Fibroblast of skin of back (primary cell): ENCODE measurements around the gene CERS1.
A peak's percentile ranks its signal among the peaks of the same experiment; 100 is the strongest.
"Not testable (repeated sequence)": the region's sequence is repeated elsewhere in the genome, so short reads cannot be mapped to it uniquely, and the experiment has no call there.

ENCODE experiments used
- DNase-seq: peaks from one replicate; pipeline ENCODE4 v3.0.0-alpha.2; 2013

The CERS1 gene

DNA sequence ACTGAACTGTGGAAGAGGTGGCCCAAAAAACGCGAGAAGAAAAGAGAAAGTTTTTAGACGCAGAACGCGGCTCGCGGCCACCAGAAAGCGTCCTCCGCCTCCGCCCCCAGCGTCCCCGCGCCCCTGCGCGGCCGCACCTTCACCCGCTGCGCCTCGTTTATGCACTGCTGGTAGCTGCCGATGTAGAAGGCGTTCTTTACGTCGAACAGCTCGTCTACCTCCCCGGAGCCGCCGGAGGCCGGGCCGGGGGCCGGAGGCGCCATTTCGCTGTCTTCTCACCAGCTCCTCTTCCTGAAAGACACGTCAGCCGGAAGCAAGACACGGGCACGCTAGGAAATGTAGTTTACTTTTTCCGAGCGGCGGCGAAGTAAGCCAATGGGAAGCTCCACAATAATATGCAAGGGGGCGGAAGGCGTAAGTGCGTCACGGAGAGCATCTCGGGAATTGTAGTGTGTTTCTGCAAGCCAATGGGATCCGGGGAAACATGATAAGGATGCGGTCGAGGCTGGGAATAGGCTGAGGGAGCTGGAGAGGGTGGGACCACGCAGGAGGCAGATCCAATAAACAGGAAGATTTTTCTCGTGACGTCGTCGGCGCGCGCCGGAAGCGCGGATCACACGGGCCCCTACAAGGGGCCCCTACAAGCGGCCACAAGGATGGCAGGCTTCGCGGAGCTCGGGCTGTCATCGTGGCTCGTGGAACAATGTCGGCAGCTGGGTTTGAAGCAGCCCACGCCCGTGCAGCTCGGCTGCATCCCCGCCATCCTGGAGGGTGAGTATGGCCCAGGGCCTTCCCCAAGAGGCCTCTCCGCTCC is 23.3 kb upstream of the CERS1 start, which contains the start of the genes COPE and DDX49:
COPE (minus strand) TSS at position 302 of the 814 bp plus-strand sequence; CDS start at position 263, 39 bp downstream.
DDX49 (plus strand) TSS at position 630 of the 814 bp plus-strand sequence; CDS start at position 657, 27 bp downstream.
- peak; percentile 100 for DNase-seq

DNA sequence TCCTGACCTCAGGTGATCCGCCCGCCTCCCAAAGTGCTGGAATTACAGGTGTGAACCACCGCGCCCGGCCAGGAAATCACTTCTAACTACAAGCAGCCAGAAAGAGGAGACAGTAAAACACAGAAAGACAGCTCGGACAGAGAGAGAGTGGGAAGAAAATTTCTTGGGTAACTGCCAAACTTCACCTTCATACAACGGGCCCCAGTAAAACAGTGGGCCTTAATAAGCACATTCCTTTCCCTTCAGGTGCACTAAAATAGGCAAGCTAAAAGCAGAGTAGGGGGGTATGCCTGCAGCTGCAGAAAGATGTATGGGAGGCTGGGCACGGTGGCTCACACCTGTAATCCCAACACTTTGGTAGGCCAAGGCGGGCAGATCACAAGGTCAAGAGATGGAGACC is 21.6 kb upstream of the CERS1 start:
- DNase-seq: not testable (repeated sequence)

DNA sequence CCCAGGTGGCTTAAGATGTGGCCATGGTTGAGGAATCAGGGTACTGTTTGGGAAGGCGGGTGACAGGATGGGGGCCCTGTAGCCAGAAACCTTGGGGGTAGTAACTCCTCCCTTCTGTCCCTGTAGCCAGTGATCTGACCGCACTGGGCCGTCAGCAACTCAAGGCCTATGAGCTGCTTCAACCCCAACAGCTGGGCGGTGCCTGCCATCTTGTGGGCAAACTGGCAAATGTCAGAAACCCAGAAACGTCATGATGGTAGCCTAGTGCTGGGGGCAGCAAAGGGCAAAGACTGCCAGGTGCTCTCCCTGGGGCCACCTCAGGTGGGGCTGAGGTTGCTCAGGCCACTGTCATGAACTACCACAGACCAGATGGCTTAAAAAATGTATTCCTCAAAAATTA is 19.7 kb upstream of the CERS1 start:
- peak; percentile 20 for DNase-seq

DNA sequence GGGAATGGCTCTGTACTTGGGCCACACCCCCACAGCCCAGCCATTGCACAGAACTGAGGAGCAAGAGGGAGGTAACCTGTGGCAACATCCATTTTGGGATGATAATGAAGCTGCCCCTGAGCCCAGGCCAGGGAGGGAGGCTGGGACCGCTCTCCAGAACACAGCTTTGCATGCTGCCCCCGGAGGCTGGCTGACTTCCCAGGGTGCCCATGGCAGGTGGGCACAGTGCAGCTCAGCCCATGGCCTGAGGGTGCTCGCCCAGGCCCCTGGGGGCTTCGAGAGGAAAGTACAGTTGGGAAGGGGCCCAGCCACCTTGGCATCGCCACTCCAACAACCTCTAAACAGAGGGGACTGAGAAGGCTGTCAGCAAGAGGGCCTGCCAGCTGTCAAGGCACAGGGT is 17.5 kb upstream of the CERS1 start:
- no peak for DNase-seq

DNA sequence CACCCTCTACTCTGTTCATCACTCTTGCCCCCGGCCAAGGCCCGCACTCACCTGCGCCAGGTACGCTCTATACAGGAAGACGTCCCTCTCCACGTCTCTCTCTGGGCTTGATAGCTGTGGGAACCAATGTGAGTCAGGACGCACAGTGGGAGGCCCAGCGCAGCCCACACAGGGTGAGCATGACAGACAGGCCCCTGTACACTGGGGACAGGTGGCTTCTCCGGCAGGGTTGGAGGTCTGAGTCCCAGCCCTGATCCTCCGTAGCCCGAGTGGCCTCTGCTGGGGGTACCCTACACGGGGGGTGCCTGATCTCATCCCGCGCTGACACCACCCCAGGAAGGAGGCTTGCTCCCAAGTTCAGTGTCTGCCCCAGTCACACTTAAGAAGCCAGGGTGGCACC is 17.0 kb upstream of the CERS1 start:
- no peak for DNase-seq

DNA sequence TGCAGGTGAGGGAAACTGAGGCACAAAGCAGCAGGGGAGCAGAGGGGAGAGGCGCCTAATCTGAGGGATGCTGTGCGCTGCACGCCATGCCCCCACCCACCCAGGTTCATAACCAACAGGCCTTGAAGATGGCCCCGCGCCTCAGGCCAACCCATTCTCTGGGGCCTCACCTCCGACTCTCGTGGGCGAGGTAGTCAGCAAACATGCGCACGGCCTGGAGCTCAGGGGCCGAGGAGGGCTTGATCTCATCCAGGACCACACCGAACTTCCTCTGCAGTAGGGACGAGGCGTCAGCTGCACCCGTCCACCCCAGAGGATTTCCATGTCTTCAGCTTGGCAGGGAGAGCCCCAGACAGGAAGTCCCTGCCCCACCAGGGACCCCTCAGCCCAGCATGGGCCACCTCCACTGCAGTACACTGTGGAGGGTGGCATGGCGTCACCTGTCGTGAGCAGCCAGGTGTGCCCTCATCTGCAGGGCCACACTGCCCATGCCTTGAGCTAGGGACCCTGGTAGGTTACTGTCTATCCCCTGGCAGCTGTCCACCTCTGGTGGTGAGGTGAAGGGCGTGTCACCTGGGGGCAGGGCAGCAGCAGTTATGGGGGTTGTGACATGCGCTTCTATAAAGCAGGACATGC is 15.0 kb upstream of the CERS1 start:
- no peak for DNase-seq

DNA sequence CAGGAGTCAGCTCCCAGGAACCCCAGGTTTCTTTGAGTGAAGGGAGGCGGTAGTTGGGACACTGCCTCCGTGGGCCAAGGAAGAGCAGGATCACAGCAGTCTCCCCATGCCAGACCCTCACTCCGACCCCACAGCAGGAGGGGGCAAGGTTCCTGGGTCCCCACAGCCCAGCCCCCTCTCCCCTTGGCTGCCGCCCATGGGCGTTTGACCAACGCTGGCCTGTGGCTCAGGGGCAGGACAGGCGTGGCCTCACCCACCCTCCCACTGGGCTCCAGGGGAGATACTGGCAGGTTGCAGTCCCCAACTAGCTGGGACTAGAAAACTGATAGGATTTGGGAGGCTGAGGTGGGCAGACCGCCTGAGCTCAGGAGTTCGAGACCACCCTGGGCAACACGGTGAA is 14.1 kb upstream of the CERS1 start:
- no peak for DNase-seq

DNA sequence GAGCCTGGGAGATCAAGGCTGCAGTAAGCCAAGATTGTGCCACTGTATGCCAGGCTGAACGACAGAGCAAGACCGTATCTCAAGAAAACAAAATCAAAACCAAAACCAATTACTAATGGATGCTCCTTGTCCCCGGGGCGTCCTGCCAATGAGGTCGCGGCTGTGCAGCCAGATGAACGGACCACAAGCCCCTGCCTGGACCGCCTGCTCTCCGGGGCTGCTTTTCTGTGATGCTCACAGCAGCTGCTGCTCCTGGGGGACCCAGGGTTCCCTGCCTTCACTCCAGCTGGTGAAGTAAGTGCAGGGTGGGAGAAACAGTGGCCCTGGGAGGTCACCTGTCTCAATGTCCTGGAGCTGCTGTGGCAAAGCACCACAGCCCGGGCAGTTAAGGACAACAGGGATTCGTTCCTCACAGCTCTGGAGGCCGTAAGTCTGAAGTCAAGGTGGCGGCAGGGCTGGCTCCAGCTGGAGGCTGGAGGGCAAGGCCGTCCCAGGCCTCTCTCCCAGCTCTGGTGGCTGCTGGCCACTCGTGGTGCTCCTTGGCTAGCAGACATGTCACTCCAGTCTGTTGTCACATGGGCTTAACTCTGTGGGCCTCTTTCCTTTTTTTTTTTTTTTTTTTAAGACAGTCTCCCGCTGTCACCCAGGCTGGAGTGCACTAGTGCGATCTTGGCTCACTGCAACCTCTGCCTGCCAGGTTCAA is 13.1 kb upstream of the CERS1 start:
- no peak for DNase-seq

DNA sequence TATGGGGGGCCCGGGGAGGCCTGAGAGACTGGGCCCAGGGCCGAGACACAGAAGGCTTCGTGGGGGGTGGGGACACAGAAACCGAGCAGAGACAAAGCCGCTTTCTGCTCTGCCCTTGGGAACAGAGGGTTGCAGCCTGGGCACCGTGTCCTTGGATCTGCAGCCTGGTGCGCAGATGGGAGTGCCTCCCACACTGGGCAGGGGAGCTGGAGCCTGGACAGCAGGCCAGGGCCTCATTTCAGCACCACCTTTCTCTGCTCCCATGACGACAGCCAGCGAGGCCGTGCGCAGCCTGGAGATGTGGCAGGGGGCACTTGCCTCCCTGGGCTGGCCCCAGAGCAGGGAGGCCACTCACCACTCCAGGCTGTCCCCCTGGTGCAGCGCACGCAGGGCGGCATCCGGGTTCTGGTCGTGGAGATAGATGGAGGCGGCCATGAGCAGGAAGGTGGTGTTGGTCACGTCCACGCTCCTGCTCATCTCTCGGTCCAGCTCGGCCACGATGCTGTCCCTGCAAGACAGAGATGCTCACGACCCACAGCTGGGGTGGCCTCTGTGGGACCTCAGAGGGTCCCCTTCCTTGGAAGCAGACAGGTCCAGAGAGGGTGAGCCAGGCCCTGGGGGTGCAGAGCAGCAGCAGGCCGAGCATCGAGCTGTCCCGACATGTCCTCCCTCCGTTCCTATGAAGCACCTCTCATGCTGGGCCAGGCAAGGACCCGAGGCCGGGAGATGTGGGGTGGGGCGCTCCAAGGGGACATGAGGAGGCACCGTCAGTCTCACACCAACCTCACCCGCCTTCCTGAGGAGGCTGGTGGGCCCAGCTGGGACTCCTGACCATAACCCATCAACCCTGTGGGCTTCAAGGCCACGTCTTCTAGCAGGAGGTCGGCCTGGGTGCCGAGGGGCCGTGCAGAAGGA is 10.9 kb upstream of the CERS1 start:
- no peak for DNase-seq

DNA sequence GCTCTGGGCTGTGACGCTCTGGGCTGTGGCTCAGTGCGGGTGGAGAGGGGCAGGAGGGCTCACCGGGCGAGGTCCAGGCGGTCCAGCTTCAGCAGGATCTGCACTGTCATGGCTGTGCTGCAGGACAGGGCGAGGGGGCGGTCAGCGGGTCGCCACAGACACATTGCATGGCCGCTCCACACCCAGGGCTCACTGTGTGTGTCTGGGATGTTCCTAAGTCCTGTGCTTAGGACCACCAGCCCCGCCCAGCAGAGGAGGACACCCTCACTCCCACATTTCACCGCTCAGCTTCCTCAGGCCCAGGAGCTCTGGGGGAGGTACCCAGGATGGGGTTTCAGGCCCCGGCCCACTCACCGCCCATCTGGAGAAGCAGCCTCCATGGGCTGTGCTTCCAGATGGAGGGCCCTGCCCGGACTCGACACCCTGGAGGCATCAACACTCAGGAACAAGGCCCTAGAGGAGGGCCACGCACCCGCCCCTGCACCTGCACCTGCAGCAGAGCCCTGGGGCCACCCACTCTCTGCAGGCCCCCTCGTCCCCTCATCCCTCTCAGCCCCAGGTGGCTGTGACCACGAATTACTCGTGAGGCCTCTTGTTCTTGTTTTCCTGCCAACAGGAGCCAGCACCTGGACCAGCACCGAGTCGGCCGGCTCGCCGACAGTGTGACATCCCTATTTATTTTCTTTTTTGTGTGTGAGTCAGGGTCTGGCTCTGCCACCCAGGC is 9.7 kb upstream of the CERS1 start:
- no peak for DNase-seq

DNA sequence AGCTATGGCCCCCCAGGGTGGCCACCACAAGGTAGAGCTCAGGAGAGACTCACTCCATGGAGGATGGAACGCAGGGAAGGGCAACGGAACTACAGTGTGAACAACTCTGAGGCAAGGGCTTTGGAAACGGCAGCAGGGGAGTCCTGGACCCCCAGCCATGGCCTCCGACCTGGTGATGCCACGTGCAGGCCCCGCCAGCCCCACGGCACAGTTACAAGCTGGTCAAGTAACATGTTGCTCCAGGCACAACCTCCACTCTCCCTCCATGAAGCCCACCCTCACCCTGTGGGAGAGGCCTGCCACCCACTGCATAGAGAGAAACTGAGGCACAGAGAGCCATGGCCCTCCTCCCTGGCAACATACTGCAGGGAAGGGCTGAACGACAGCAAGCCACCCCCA is 9.1 kb upstream of the CERS1 start:
- DNase-seq: no peak

DNA sequence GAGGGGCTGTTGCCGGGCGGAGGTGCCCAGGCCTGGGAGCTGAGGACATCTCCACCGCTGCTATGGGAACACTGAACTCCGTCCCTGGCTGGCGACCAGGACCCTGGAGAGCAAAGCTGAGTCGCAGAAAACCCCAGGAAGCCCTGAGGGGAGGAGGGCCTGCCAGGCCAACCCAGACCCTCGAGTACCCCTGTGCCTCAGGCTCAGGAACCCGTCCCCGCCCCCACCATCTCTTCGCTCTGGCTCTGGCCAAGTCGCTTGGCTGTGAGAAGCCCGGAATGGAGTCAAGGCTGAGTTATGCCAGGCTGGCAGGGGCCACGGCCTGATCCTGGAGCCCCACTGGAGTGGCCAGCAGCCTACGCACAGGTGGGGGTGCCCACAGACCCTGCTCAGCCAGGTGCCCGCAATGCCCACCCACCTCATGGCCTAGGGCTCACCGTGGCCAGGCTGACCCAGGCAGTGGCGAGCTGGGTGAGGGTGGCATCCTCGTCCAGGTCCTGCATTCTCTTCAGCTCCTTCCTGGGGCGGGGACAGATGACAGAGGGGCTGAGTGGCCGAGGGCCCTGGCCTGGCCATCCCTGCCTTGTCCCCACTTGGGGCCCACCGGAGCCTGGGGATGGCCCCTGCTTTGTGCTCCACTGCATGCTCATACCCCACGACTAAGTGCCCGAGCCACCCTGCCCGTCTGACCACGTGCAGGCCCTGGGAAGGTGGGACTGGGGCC is 8.5 kb upstream of the CERS1 start:
- no peak for DNase-seq

DNA sequence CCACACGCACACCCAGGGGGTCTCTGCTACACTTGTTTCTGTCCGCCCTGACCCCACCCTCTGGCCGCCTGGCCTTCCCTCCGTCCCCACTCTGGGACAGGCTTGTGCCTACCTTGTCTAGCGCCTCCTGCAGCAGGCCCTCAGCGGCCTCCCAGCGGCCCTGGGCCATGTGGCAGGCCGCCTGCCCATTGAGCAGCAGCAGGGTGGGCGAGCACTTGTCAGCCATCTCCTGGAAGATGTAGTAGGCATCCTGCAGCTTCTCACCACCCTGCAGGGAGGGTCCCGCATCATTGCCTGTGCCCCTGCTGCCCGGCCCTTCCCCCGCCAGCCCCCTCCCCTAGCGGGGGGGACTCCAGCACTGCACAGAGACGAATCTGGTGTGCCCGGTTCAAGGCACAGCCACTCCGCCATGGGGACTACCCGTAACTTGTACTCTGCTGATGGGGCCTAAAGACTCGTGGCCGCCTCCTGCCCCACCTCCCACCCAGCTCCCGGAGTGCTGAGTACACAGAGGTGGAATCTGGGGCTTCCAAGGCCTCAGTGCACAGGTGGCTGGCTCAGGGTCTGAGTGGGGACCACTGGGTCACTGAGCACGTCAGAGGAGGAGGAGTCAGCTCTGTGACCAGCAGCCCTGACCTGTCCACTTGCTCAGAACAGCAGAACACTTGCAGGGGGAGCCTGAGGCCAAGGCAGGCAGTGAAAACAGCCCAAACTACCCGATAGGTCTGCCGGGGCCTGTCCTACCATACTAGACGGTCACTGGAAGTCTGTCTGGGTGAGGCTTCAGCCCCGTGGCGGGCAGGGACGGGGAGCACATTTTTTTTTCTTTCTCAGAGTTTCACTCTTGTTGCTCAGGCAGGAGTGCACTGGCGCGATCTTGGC is 7.4 kb upstream of the CERS1 start:
- DNase-seq: no peak

DNA sequence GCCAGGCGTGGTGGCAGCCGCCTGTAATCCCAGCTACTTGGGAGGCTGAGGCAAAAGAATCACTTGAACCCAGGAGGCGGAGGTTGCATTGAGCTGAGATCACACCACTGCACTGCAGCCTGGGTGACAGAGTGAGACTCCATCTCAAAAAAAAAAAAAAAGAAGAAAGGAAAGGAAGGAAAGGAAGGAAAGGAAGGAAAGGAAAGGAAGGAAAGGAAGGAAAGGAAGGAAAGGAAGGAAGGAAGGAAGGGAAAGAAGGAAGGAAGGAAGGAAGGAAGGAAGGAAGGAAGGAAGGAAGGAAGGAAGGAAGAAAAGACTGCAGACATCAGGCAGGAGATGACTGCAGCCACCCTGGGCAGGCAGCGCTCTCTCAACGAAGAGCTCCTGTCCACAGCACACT is 6.6 kb upstream of the CERS1 start:
- not testable (repeated sequence) for DNase-seq

DNA sequence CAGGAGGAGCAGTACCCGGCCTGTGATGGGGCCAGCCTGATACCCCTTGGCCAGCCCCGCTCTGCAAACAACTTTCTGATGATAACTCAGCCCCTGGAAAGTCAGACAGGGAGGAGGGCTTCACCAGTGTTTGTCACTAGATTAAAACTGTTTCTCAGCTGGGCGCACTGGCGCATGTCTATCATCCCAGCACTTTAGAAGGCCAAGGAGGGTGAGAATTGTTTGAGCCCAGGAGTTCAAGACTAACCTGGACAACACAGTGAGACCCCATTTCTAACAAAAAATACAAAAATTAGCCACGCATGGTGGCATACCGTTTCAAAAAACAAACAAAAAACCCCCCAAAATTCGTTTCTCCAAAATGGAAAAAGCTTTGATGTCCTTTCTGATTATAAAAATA is 5.5 kb upstream of the CERS1 start:
- DNase-seq: no peak

DNA sequence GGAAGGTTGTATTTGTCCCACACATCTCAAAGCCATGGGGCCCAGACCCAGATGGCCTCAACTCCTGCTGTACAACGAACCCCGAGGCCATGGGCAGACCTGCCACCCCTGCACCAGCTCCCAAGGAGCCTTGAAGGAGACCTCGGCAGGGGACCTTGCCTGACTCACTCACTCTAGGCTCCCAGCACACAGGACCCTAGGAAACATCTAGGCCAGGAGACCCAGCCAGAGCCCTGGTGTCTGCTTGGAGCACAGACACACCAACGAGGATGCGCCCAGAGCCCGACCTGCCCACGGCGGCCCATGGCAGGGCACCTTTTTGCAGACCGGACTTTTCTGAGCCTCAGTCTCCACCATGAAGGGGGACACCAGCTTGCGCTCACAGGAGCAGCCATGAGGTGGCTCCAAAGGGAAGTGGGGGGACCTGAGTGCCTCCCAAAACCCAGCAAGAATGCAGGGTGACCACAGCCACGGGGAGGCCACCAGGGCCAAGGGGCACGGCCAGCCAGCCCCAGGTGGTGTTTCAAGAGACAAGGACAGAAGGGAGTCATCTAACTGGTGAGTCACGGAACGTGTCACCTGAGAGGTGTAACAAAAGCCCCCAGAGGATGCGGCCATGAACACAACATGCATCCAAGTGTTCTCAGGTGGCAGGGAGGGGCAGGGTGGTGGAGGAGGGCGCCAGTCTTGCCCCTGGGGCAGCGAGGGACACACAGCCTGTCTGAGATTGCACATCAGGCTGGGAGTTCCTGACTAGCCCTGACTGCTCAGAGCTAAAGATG is 4.9 kb upstream of the CERS1 start:
- DNase-seq: no peak

DNA sequence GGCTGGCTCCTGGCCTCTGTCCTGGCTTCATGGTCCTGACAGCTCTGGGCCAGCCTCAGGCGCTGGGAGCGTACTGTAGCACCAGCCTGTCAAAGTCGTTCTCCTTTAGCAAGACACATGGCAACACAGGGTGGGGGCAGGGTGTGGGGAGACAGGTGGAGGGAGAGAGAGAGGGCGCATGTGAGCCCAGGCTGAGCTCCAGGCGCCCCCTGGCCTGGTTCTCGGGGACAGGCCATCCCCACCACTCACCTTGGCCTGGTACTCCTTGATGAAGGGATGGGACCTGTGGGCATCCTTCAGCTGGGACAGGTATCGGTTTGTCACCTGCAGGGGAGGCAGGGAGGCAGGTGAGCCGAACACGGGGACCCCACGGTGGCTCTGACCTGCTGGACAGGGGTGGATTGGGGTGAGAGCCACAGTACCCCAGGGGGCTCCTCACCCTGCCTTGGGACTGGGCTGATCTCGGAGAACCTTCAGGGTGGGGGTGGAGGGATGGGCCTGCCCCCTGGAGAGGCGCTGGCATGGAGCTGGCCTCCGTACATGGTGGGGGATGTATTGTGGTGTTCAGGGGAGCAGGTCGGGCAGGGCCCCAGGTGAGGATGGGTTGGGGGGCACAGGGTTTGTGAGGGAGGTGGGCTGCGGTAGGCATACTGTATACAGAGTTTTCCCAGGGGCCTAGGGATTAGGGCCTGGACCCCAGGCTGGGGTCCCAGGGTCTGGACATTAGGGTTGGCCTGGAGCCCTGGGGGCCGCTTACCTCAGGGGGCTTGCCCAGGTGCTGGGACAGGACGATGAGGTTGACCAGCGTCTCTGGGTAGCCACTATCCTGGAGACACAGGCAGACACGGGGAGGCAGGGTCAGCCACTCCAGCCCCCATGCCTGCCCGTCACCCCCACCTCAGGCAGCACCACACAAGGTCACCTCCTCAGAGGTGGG is 3.9 kb upstream of the CERS1 start:
- DNase-seq: no peak
